Measurements from ENCODE around the gene SUCLG2.
"Not testable (repeated sequence)": the region's sequence is repeated elsewhere in the genome, so short reads cannot be mapped to it uniquely, and the experiment has no call there.

SUCLG2 gene

GRCh38 chr3:67550541-67550940, 103.9 kb downstream of the SUCLG2 start:
- Histone ChIP-seq H3K4me2 (ENCODE audit: low read length, poor library complexity, severe bottlenecking) (no peak overlapping the region), H3K4me1 (ENCODE audit: control insufficient read depth, insufficient read depth, low read depth, low read length) (no peaks in the 10 kb centered on the region), H3K14ac (ENCODE audit: low read length in 2 of 2) (no peak overlapping the region), H3K9me3 (ENCODE audit: control insufficient read depth, low read length) (no peaks in the 10 kb centered on the region), H3K23ac (ENCODE audit: low read length in 2 of 2) (no peak overlapping the region), H3K9ac (ENCODE audit: low read length) (no peak overlapping the region), H3K4ac (ENCODE audit: low read depth in 1 of 2, low read length in 2 of 2) (no peak overlapping the region), H2AFZ (ENCODE audit: low read depth, low read length) (no peak overlapping the region), H4K91ac (ENCODE audit: low read length) (no peak overlapping the region), H3K27ac (ENCODE audit: low read length, poor library complexity, severe bottlenecking) (no peak overlapping the region), H2AK5ac (ENCODE audit: low read length, severe bottlenecking) (no peak overlapping the region), H2BK5ac (ENCODE audit: low read depth, low read length, poor library complexity, severe bottlenecking) (no peak overlapping the region), H2BK12ac (ENCODE audit: low read length in 2 of 2) (no peak overlapping the region), H3K79me1 (replicated peaks; ENCODE audit: low read length, poor library complexity, severe bottlenecking) (peaks cover 31% of the 10 kb centered on the region), H3K36me3 (ENCODE audit: control insufficient read depth in 1 of 2, insufficient read depth in 2 of 2, low read depth in 1 of 2, low read length in 2 of 2) (peaks cover 4 to 28% of the 10 kb centered on the region in 2 experiments), H2BK15ac (ENCODE audit: low read depth, poor library complexity, severe bottlenecking) (no peak overlapping the region), H4K8ac (ENCODE audit: low read length) (no peak overlapping the region), H3K18ac (ENCODE audit: low read depth in 1 of 2, low read length in 2 of 2) (no peak overlapping the region), H2BK120ac (ENCODE audit: low read depth, low read length) (no peak overlapping the region), H3K27me3 (ENCODE audit: control insufficient read depth in 1 of 2, insufficient read depth in 1 of 2, low read length in 2 of 2) (no peaks in the 10 kb centered on the region), H3K4me3 (ENCODE audit: insufficient read depth in 1 of 2, low read depth in 1 of 2, low read length in 2 of 2) (no peak overlapping the region)
- no peak for DNase-seq
- WGBS: 100% methylated on average over 4 of the region's 7 CpGs

GRCh38 chr3:67542502-67543250, 111.7 kb downstream of the SUCLG2 start:
- not testable (repeated sequence) for H2BK12ac ChIP-seq (ENCODE audit: low read length in 2 of 2); H4K91ac ChIP-seq (ENCODE audit: low read length); H3K9ac ChIP-seq (ENCODE audit: low read length); H3K4me1 ChIP-seq (ENCODE audit: control insufficient read depth, insufficient read depth, low read depth, low read length); H2AK5ac ChIP-seq (ENCODE audit: low read length, severe bottlenecking); H3K4me3 ChIP-seq (ENCODE audit: insufficient read depth in 1 of 2, low read depth in 1 of 2, low read length in 2 of 2); H3K4ac ChIP-seq (ENCODE audit: low read depth in 1 of 2, low read length in 2 of 2); H3K27ac ChIP-seq (ENCODE audit: low read length, poor library complexity, severe bottlenecking); H3K4me2 ChIP-seq (ENCODE audit: low read length, poor library complexity, severe bottlenecking); H3K36me3 ChIP-seq (ENCODE audit: control insufficient read depth in 1 of 2, insufficient read depth in 2 of 2, low read depth in 1 of 2, low read length in 2 of 2); H3K27me3 ChIP-seq (ENCODE audit: control insufficient read depth in 1 of 2, insufficient read depth in 1 of 2, low read length in 2 of 2); H2BK15ac ChIP-seq (ENCODE audit: low read depth, poor library complexity, severe bottlenecking); H2BK120ac ChIP-seq (ENCODE audit: low read depth, low read length); DNase-seq; H3K14ac ChIP-seq (ENCODE audit: low read length in 2 of 2); H3K23ac ChIP-seq (ENCODE audit: low read length in 2 of 2); H3K18ac ChIP-seq (ENCODE audit: low read depth in 1 of 2, low read length in 2 of 2); H2BK5ac ChIP-seq (ENCODE audit: low read depth, low read length, poor library complexity, severe bottlenecking); H3K9me3 ChIP-seq (ENCODE audit: control insufficient read depth, low read length); H4K8ac ChIP-seq (ENCODE audit: low read length); H2AFZ ChIP-seq (ENCODE audit: low read depth, low read length)
- WGBS: 100% methylated on average over 2 of the region's 3 CpGs
- H3K79me1 ChIP-seq (replicated peaks; ENCODE audit: low read length, poor library complexity, severe bottlenecking): peaks cover 25% of the 10 kb centered on the region

- Histone ChIP-seq H2BK15ac (ENCODE audit: low read depth, poor library complexity, severe bottlenecking) (no peak overlapping the region), H3K14ac (ENCODE audit: low read length in 2 of 2) (no peak overlapping the region), H3K9me3 (ENCODE audit: control insufficient read depth, low read length) (no peaks in the 10 kb centered on the region), H3K4ac (ENCODE audit: low read depth in 1 of 2, low read length in 2 of 2) (no peak overlapping the region), H3K36me3 (ENCODE audit: control insufficient read depth in 1 of 2, insufficient read depth in 2 of 2, low read depth in 1 of 2, low read length in 2 of 2) (no peaks in the 10 kb centered on the region), H3K79me1 (replicated peaks; ENCODE audit: low read length, poor library complexity, severe bottlenecking) (peaks cover 29% of the 10 kb centered on the region), H2BK120ac (ENCODE audit: low read depth, low read length) (no peak overlapping the region), H2BK12ac (ENCODE audit: low read length in 2 of 2) (no peak overlapping the region), H3K9ac (ENCODE audit: low read length) (no peak overlapping the region), H3K18ac (ENCODE audit: low read depth in 1 of 2, low read length in 2 of 2) (no peak overlapping the region), H2AK5ac (ENCODE audit: low read length, severe bottlenecking) (no peak overlapping the region), H2BK5ac (ENCODE audit: low read depth, low read length, poor library complexity, severe bottlenecking) (no peak overlapping the region), H3K27me3 (ENCODE audit: control insufficient read depth in 1 of 2, insufficient read depth in 1 of 2, low read length in 2 of 2) (no peaks in the 10 kb centered on the region), H3K23ac (ENCODE audit: low read length in 2 of 2) (no peak overlapping the region), H4K91ac (ENCODE audit: low read length) (no peak overlapping the region), H2AFZ (ENCODE audit: low read depth, low read length) (no peak overlapping the region), H3K4me1 (ENCODE audit: control insufficient read depth, insufficient read depth, low read depth, low read length) (peaks cover 5% of the 10 kb centered on the region), H3K4me2 (ENCODE audit: low read length, poor library complexity, severe bottlenecking) (no peak overlapping the region), H4K8ac (ENCODE audit: low read length) (no peak overlapping the region), H3K4me3 (ENCODE audit: insufficient read depth in 1 of 2, low read depth in 1 of 2, low read length in 2 of 2) (no peak overlapping the region), H3K27ac (ENCODE audit: low read length, poor library complexity, severe bottlenecking) (no peak overlapping the region)
- no peak for DNase-seq
- 90% methylated on average over 7 of the region's 8 CpGs for WGBS
These were observed 114.1 kb downstream of the SUCLG2 start for GRCh38 chr3:67540198-67540894.

- H3K4me3 ChIP-seq (ENCODE audit: insufficient read depth in 1 of 2, low read depth in 1 of 2, low read length in 2 of 2); H2BK12ac ChIP-seq (ENCODE audit: low read length in 2 of 2); H3K9ac ChIP-seq (ENCODE audit: low read length); H3K27me3 ChIP-seq (ENCODE audit: control insufficient read depth in 1 of 2, insufficient read depth in 1 of 2, low read length in 2 of 2); H3K4me2 ChIP-seq (ENCODE audit: low read length, poor library complexity, severe bottlenecking); H3K18ac ChIP-seq (ENCODE audit: low read depth in 1 of 2, low read length in 2 of 2); H3K14ac ChIP-seq (ENCODE audit: low read length in 2 of 2); H2BK15ac ChIP-seq (ENCODE audit: low read depth, poor library complexity, severe bottlenecking); H3K4me1 ChIP-seq (ENCODE audit: control insufficient read depth, insufficient read depth, low read depth, low read length); H4K8ac ChIP-seq (ENCODE audit: low read length); H2AFZ ChIP-seq (ENCODE audit: low read depth, low read length); DNase-seq; H3K27ac ChIP-seq (ENCODE audit: low read length, poor library complexity, severe bottlenecking); H2BK120ac ChIP-seq (ENCODE audit: low read depth, low read length); H2BK5ac ChIP-seq (ENCODE audit: low read depth, low read length, poor library complexity, severe bottlenecking); H3K36me3 ChIP-seq (ENCODE audit: control insufficient read depth in 1 of 2, insufficient read depth in 2 of 2, low read depth in 1 of 2, low read length in 2 of 2); H3K4ac ChIP-seq (ENCODE audit: low read depth in 1 of 2, low read length in 2 of 2); H4K91ac ChIP-seq (ENCODE audit: low read length); H3K9me3 ChIP-seq (ENCODE audit: control insufficient read depth, low read length); H2AK5ac ChIP-seq (ENCODE audit: low read length, severe bottlenecking); H3K23ac ChIP-seq (ENCODE audit: low read length in 2 of 2): not testable (repeated sequence)
- H3K79me1 ChIP-seq (replicated peaks; ENCODE audit: low read length, poor library complexity, severe bottlenecking): peaks cover 28% of the 10 kb centered on the region
- WGBS: 100% methylated on average over 4 of the region's 4 CpGs
These were observed 117.2 kb downstream of the SUCLG2 start for GRCh38 chr3:67537203-67537602.
